ENCODE measurements around the gene NEK10. TPM values are rescaled to one million over a fixed set of nuclear protein-coding genes. Genes with fewer than 3 reads are reported as not detected.
"Not testable (repeated sequence)": the region's sequence is repeated elsewhere in the genome, so short reads cannot be mapped to it uniquely, and the experiment has no call there.

Gene NEK10
- total RNA-seq, 1 experiment from 2014 or later, result 2.8 TPM

DNA sequence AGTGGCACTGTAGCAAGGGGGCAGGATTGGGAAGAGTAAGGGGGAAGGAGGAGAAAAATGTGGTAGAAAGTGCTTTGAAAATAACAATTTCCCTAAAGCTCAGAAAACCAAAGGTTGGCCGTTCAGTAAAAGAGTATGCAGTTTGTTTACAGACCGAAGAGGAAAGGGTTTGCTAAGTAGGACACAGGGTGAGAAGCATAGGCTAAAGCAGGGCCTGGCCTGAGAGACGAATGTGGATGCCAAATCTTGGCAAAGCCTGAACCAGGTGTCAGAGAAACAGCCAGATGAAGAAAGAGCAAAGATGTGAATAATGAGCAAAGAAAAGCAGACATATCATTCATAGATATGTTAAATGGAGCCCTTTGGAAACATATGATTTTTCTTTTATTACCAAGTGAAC, 17.1 kb downstream of the NEK10 start:
- DNase-seq (ENCODE audit: low spot score), result no peak

DNA sequence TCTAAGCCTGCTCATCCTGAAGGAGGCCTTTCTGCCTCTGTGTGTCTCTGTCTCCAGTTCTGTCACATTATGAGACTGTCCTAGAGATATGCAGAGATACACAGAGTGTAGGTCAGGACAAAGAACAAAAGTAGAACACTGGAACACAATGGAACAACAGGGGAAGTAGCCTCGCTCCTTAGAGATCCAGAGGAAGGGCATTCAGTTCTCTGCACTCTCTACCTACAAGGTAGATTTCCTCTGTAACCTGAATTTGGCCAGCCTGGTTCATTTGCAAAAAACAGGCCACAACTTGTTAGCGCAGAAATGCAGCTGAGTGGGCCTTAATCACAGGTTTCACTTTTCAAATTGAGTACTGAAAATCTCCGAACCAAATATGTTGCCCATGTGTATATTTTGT, 19.4 kb downstream of the NEK10 start:
- DNase-seq (ENCODE audit: low spot score), result no peak

DNA sequence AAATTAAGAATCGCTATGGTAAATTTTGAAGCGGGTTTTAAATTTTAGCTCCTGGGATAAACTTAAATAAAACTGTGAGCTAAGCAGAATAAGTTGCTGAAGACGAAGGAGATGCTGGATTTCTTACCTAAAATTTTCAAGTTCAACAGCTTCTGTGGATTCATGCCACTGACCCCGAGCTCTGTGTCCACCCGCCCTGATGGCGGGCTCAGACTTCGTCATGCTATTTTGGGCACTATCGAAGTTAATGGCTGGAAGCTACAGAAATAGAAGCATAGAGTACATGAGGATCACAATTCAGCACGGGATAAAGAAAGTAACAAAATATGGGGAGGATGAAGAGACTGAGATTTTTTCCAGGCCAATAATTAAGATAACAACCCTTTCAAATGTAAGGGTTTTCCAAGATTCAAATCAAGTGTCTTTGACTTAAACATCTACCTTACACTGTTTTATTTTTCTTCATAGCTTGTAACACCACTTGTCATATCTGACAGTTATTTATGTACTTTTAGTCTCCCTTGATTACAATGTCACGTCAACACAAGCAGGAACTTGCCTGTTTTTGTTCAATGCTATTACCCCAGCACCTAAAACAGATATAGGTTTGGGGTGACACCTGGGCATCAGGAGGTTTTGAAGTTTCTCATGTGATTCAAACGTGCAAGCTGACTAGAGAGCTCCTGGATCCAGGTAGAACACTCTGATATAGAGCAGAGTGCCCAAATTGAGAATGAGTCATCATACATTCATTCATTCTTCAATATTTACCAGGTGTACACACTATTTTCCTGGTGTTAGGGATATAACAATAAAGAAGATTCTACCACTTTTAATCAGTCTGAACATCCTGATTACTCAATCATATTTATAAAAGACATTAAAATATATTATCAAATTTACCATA, 23.0 kb downstream of the NEK10 start:
- DNase-seq (ENCODE audit: low spot score), result peak; percentile 38

DNA sequence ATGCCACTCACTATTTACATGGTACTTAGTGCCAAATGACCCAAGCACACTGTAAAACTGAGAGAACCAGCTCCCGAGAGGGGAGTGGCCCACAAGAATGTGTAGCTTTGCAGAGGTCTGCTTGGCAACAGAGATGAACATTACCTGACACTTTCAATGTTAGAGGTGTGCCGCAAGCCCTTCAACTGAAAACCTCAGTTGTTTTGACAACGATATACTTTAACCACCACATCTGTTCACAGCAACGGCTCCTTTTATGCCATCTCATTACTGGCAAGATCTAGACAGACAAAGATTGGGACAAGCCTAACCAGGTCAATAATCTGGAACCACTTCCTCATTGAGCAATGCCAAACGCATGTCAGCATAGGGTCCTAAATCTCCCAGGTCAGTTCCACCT, 23.7 kb downstream of the NEK10 start:
- peak; percentile 79 for DNase-seq (ENCODE audit: low spot score)

DNA sequence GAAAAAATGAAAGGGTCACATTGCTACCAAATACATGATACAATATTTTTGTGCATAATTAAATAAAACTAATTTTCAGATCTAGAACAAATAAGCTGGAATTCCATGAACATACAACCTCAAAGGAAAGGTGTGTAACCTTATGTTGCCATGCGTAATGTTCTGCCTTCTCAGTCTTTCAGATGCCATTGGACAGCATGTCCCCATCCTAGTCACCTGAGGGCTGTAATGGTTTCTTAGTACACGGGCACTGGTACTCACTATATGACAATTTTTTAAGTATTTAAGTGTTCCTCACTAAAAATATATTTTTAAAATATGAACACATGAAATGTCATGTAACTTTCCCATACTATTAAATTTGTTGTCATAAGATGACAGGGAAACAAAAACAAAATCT, 24.1 kb downstream of the NEK10 start:
- DNase-seq (ENCODE audit: low spot score), result no peak

DNA sequence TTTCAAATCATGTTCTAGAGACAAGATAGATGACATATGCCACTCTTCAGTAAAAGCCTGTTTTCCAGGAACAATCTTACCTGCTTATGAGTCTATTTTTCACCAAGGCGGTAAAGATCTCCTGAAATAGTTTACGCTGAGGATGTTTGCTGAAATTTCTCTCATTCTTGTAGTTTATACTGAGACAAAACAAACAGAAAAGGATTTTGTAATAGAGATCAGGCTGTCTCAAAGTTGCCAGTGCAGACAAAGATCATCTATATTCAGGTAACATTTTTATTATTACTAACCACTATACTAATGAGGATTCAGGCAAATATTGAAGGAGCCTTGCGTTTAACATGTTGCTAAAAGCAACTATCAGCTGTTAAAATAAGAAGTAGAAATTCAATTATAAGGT, 25.0 kb downstream of the NEK10 start:
- no peak for DNase-seq (ENCODE audit: low spot score)

DNA sequence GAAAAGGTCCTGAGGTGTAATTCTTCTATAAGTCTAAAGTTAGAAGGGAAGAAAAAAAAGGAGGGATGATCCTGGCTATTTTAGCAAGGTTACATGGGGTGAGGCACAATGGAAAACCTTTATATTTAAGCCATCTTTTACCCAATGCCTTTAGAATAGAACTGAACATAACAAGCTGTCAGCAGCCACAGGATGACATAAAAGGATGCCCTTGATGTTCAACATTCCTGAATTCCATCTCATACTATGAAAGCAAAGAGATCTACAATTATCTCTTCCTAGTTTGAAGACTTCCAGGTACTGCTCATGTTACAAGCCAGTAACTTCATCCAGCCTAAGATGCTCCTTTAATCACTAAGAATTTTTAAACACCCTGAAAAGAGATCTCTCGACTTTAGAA, 26.9 kb downstream of the NEK10 start:
- DNase-seq (ENCODE audit: low spot score), result no peak

DNA sequence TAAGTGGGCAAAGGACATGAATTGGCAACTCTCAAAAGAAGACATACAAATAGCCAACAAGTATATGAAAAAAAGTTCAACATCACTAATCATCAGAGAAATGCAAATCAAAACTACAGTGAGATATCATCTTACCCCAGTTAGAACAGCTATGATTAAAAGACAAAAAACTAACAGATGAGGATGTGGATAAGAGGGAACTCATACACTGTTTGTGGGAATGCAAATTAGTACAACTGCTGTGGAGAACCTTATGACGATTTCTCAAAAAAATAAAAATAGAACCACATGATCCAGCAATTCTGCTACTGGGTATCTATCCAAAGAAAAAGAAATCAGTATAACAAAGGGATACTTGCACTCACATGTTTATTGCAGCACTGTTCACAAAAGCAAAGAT, 28.6 kb downstream of the NEK10 start:
- no peak for DNase-seq (ENCODE audit: low spot score)

DNA sequence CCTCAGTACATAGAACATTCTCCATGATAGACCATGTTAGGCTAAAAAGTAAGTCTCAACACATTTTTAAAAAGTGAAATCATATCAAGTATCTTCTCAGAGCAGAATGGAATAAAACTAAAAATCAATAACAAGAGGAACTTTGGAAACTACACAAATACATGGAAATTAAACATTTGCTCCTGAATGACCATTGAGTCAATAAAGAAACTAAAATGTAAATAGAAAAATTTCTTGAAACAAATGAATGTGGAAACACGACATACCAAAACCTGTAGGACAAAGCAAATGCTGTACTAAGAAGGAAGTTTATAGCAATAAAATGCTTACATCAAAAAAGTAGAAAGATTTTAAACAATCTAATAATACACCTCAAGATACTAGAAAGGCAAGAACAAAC, 33.6 kb downstream of the NEK10 start:
- no peak for DNase-seq (ENCODE audit: low spot score)

DNA sequence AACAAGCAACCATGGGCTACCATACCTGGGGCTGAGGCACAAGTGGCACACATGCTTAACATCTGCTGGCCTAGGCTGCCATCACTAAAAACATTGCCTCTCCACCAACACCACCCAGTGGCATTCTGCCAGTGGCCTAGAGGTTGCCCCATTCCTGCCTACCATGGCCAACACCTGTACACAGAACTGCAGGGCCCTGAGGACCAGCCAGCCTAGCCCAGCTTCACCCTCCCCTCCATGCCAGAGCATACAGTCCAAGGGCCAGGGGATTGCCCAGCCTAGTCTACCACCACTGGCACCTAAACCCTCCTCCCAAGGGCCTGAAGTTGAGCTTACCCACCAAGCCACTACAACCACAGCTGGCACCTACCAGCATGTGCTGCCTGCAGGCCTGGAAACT, 35.3 kb downstream of the NEK10 start:
- DNase-seq (ENCODE audit: low spot score), result no peak

DNA sequence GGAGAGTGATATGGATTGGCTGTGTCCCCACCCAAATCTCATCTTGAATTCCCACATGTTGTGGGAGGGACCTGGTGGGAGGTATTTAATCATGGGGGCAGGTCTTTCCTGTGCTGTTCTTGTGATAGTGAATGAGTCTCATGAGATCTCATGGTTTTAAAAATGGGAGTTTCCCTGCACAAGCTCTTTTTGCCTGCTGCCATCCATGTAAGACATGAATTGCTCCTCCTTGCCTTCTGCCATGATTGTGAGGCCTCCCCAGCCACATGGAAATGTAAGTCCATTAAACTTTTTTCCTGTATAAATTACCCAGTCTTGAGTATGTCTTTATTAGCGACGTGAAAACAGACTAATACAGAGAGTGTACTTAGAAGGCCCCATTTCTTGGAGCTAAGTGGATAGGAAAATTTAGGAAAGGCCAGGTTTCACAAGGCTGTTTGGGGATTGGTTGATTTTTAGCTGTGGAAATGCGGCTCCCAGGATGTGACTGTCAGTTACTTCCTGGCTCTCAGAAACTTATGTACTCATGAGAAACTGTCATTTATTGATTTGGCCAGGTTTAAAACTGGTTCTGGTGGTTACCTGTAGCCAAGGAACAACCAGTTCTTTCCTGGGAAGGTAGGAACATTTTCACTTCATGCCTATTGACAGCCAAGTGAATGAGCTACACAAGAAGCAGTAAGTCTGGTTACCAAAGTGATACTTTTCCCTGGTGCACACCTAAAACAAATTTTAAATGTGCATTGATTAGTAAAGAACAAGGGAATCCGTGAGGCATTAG, 40.0 kb downstream of the NEK10 start:
- DNase-seq (ENCODE audit: low spot score), result not testable (repeated sequence)

DNA sequence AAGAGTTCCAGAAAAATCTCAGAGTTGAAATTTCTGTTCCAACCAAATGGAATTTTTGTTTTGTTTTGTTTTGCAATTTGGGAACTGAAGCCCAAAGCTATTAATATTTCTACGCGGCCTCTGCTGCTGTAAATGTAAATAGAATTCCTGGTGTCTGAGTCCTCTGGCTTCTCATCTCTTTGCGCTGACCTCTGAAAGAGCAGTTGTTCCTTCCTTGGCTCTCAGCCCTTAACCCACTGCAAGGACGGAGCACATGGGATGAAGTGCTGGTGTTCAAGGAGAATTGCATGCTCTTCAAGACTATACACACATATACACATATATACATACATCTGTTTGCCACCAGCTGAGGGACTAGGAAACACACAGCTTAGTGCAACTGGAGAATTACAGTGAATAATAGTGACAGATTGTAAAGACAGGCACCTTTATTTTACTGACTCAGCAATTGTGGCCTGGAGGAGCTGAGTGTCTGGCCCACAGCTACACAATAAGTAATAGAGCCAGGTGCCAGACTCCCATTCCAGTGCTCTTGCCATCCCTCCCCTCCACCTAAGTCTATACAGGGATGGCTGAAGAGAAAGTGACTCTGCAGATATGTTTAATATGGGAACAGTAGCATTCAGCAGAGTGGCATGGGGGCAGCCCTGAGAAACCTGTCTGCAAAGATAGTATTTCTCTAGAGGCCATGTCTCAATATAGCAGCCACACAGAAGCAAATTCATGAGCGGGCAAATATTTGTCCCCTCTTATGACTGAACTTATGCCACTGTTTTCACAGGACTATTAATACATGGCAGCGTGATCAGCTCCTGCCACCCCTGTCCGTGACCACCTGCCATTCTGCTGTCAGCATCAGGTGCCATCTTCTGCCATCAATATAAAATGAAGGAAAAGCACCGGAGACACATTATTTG, 42.3 kb downstream of the NEK10 start:
- DNase-seq (ENCODE audit: low spot score), result no peak

DNA sequence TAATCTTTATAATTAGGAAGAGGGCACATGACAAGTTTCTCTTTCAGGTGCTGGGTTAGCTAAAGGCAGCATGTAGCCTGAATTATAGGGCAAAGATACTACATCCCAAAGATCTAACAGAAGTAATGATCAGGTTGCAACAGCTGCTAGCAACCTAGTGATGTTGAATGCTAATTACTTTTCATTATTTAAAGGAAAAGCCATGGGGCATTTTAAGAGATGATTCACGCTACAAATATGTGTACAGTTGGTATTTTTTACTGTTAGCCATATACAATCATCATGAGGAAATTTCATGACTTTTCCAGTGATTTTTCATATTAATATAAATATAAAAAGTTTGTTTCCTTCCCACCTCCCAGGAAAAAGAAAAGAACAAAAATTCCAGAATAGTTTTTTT, 43.0 kb downstream of the NEK10 start:
- no peak for DNase-seq (ENCODE audit: low spot score)

DNA sequence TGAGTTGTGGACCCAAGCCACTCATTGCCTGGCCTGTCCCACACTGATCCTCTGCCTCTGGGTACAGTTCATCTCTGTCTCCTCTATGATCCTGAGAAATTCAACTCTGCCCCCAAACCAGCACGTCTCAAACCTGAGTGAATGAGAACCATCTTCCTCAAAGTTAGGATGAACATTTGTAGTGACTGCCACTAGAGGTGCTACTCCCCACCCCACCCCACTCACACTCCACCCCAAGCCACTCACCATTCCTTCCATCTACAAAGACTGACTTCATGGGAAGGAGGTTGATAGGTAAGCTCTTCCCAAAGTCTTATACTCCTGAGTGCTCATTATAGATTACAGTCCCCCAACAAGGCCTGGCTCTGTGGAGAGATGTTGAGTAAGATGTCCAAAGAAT, 43.8 kb downstream of the NEK10 start:
- DNase-seq (ENCODE audit: low spot score), result no peak

DNA sequence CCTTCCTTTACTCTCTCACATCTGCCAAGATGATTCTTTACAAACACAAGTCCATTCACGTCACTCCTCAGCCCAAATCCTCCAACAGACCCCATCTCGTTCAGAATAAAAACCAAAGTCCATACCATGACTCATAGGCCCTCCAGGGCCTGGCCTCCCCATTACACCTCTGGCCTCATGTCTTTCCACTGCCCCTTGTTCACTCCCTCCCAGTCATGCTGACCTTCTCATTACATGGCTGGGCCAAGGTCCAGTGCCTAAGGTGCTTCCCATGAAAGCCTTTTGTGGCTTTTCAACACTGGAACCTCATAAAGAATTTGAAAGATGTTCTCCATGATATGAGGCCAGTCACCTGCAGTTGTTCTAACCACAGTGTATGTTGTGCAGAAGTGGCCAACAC, 44.5 kb downstream of the NEK10 start:
- no peak for DNase-seq (ENCODE audit: low spot score)

DNA sequence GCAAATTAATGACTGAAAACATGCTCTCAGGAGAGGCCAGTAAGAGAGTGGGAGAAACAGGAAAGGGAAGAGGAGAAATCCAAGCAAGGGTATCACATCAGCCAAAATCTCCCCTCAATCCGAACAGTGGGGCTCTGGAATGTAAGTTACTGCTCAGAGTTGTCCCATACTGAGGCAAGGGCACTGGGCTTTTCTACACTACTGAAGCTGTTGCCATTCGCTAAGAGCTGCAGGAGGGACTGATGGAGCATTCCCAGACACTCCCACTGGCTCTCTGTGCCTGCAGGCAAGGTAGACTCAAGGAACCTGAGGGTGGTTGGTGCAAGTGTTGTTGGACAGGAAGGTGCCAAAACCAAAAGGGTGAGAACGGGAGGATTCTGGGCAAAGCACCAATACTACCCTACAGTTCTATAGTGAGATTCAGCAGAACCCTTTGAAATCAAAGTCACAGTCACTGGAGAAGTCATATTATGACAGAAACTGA, 46.1 kb downstream of the NEK10 start:
- no peak for DNase-seq (ENCODE audit: low spot score)

DNA sequence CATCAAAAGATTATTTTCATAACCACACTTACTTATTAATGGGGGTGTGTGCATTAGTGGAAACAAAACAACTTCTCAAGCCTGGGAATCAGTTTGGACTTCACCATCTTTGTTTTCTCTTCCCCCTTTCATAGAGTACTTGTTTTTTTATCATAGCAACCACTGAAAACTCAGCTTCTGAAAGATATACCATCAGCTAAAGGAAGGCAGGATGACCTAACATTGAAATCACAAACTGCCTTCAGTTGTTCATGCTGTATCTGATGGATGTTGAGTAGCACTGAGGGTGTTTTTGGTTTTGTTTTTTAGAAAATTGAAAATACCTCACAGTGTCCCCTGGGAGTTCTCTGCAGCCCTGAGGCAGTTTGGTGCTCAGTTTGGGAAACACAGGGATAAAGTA, 46.5 kb downstream of the NEK10 start:
- DNase-seq (ENCODE audit: low spot score), result no peak

DNA sequence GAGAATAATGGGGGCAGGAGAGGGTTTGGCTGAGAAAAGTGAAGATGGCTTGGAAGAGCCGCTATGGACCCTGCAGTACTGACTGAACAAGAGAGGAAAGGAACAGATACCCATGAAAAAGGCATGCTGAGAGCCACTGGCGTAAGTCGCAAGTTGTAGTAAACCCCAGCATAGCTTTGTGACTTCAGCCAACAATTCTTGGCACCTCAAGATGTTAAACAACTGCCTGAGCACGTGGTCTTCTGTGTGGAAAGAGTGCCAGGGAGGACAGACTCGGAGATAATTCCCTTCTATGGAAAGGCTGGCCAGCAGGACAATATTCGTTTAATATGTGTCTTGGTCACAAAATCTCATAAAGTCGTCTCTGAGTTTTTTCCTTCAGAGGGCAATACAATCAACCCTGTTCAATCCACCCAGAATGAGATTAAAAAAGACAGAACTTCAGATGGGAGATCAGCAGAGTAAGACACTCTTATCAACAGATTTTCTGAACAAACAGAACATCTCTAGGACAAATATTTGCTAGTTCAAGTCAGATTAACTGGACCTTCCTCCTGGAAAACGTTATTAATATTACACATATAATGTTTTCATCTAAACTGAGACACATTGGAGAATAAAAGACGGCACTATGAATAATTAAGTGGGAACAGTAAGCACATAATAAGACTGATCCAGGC, 49.2 kb downstream of the NEK10 start:
- DNase-seq (ENCODE audit: low spot score), result no peak

DNA sequence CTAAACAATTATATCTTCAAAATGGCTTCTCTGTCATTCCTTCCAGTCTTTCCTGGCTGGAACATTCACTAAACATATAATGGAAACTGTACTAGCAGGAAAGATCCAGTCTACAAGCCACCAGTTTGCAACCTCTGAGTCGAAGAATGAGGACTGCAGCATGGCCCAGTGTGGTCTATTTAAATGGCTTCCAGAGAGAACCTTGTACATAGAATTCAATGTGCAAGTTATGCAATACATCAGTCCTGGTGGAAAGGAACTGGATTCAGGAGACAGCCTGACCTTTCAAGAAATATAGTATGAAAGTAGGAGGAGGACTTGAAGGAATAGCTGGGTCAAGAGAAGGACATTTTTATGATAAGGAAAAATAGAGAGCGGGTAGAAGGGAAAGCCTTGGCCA, 49.9 kb downstream of the NEK10 start:
- DNase-seq (ENCODE audit: low spot score), result no peak

DNA sequence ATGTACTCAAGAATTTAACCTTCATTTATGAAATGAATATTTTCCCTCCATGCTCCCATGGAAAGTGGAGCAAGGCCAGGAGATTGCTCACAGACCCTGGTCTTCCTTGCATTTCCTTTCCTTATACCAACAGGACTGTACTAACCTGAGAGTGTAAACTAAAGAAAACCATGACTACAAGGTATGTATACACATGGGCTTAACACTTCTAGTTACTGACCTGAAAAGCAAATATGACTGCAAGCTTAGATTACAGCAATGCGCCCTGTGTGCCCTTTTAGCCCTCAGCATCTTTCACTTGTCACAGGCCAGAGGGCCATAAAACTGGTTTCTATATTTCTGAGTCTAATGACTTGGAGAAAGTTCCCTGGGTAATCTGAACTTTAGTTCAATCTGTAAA, 52.1 kb downstream of the NEK10 start:
- DNase-seq (ENCODE audit: low spot score), result no peak

DNA sequence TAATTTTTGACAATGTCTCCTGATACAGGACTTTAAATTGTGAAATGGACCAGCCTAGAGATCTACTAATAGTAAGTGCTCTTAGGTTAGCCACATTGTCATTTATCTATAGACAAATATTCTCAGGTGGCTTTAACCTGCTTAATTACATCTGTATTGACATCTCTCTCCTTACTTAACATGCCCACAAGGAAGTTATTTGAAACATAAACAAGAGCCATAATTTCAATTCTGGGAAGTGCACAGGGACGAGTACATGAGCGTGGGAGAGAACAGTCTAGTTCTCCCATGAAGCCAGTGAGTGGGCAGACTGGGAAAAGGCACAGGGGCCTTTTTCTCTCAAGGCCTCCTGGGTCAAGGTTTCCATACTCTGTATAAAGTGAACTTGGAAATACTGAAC, 54.2 kb downstream of the NEK10 start:
- DNase-seq (ENCODE audit: low spot score), result no peak
